Measurements from ENCODE around the gene XKR8. TPM values are rescaled to one million over a fixed set of nuclear protein-coding genes. Genes with fewer than 3 reads are reported as not detected.

XKR8 gene
- total RNA-seq, 1 donor from 2014 or later = 5.1 TPM

- DNase-seq (ENCODE audit: low read depth) = no peak
Measured at GRCh38 chr1:27954186-27954585, 5.6 kb upstream of the XKR8 start.

GRCh38 chr1:27955076-27955475 lies 4.7 kb upstream of the XKR8 start:
- no peak for DNase-seq (ENCODE audit: low read depth)

- DNase-seq (ENCODE audit: low read depth) = no peak
Measured at GRCh38 chr1:27956761-27957160, 3.0 kb upstream of the XKR8 start.

GRCh38 chr1:27957655-27958054 lies 2.1 kb upstream of the XKR8 start:
- no peak for DNase-seq (ENCODE audit: low read depth)

- DNase-seq (ENCODE audit: low read depth) = no peak
Measured at GRCh38 chr1:27958513-27958912, 1.3 kb upstream of the XKR8 start.

GRCh38 chr1:27960762-27961645 lies 1.2 kb downstream of the XKR8 start:
- DNase-seq (ENCODE audit: low read depth) = peak; percentile 42

- peak; percentile 67 for DNase-seq (ENCODE audit: low read depth)
Measured at GRCh38 chr1:27961646-27962221, 2.0 kb downstream of the XKR8 start.

GRCh38 chr1:27963393-27963792 lies 3.6 kb downstream of the XKR8 start:
- DNase-seq (ENCODE audit: low read depth) = no peak

- peak; percentile 64 for DNase-seq (ENCODE audit: low read depth)
Measured at GRCh38 chr1:27966402-27967105, 6.8 kb downstream of the XKR8 start.

GRCh38 chr1:27967106-27967883 lies 7.5 kb downstream of the XKR8 start:
- DNase-seq (ENCODE audit: low read depth) = no peak

- peak; percentile 55 for DNase-seq (ENCODE audit: low read depth)
Measured at GRCh38 chr1:27967884-27968466, 8.2 kb downstream of the XKR8 start.

GRCh38 chr1:27968692-27969091 lies 8.9 kb downstream of the XKR8 start:
- DNase-seq (ENCODE audit: low read depth) = peak; percentile 93

GRCh38 chr1:27970401-27970800 lies 10.6 kb downstream of the XKR8 start:
- peak; percentile 91 for DNase-seq (ENCODE audit: low read depth)

GRCh38 chr1:27971674-27972073 lies 11.9 kb downstream of the XKR8 start:
- DNase-seq (ENCODE audit: low read depth) = peak; percentile 60

- DNase-seq (ENCODE audit: low read depth) = no peak
Measured at GRCh38 chr1:27972141-27972540, 12.4 kb downstream of the XKR8 start.

GRCh38 chr1:27973771-27974416 lies 14.1 kb downstream of the XKR8 start:
- peak; percentile 89 for DNase-seq (ENCODE audit: low read depth)

GRCh38 chr1:27974417-27974781 lies 14.6 kb downstream of the XKR8 start:
- DNase-seq (ENCODE audit: low read depth) = no peak

- peak; percentile 66 for DNase-seq (ENCODE audit: low read depth)
Measured at GRCh38 chr1:27979151-27979858, 19.5 kb downstream of the XKR8 start.

- no peak for DNase-seq (ENCODE audit: low read depth)
Measured at GRCh38 chr1:27979859-27980201, 20.1 kb downstream of the XKR8 start.

Measured in myocyte (in vitro differentiated cells).